NCI-H1436 treated with DMSO at 0.1 percent for 48 hours (cell line): ENCODE measurements around the gene POTEI.
"Not testable (repeated sequence)": the region's sequence is repeated elsewhere in the genome, so short reads cannot be mapped to it uniquely, and the experiment has no call there.

Experiments used
- DNase-seq: peaks from one replicate; lab custom pipeline; 2025; lab: John Stamatoyannopoulos, UW

The POTEI gene

GRCh38 chr2:130455413-130455812, 53.7 kb downstream of the POTEI start:
- not testable (repeated sequence) for DNase-seq

GRCh38 chr2:130454712-130455083, 54.4 kb downstream of the POTEI start:
- DNase-seq, result not testable (repeated sequence)

- DNase-seq, result not testable (repeated sequence)
Measured at GRCh38 chr2:130453955-130454711, 55.0 kb downstream of the POTEI start.

GRCh38 chr2:130452897-130453296, 56.2 kb downstream of the POTEI start:
- DNase-seq, result not testable (repeated sequence)

- DNase-seq, result not testable (repeated sequence)
Measured at GRCh38 chr2:130451823-130452222, 57.3 kb downstream of the POTEI start.

- not testable (repeated sequence) for DNase-seq
Measured at GRCh38 chr2:130451278-130451677, 57.9 kb downstream of the POTEI start.

- not testable (repeated sequence) for DNase-seq
Measured at GRCh38 chr2:130450366-130450765, 58.8 kb downstream of the POTEI start.

GRCh38 chr2:130427631-130428030, 81.5 kb downstream of the POTEI start:
- not testable (repeated sequence) for DNase-seq

GRCh38 chr2:130418845-130419244, 90.3 kb downstream of the POTEI start:
- DNase-seq, result not testable (repeated sequence)

- DNase-seq, result not testable (repeated sequence)
Measured at GRCh38 chr2:130416693-130417092, 92.4 kb downstream of the POTEI start.
